NCI-H1048 (cell line): ENCODE data around the gene ZCCHC7.

ENCODE experiments used
- DNase-seq: peaks from one replicate; lab custom pipeline; 2025; lab: John Stamatoyannopoulos, UW

Gene ZCCHC7

DNA sequence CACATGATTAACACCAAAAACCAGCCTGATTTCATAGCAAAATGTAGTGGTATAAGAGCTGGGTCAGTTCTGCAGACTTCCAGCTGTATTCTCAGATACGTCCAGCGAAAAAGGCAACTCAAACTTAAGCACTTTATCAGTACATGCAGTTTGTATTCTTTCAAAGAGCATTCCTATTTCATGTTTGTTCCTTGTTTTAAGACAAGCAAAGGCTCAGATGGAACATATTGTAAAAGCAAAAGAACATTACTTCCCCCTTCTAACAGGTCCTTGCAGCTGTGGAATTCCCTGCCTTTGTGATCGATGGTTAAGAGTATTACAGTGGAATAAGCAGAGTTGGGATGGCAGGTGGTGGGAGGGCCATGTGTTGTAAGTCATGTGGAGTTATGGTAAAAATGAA, 215.8 kb downstream of the ZCCHC7 start:
- no peak for DNase-seq

DNA sequence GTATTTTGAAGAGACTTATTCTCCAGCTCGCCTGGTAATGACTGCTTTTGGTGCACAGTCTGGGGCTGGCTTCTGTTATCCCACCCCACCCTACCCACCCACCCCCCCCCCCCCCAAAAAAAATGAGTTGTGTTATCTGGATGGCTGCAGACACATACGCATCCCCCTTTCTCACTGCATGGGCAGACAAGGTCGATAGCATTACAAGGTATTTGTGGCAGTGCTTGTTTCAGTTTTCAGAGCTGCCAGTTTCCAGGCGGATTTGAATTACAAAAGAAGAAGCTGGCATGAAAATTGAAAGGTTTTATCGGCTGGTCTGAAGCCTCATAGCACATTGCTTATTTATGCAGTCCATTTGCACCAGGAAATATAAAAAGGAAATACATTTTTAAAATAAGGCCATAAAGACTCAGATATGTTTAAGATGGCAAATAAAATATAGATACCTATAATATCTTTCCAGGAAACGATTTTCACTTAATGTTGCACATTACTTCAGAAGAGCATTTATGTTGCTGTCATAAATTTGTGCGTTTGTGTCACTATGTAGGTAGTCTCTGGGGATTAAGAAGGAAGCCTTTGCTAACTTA, 217.0 kb downstream of the ZCCHC7 start:
- DNase-seq, result no peak

DNA sequence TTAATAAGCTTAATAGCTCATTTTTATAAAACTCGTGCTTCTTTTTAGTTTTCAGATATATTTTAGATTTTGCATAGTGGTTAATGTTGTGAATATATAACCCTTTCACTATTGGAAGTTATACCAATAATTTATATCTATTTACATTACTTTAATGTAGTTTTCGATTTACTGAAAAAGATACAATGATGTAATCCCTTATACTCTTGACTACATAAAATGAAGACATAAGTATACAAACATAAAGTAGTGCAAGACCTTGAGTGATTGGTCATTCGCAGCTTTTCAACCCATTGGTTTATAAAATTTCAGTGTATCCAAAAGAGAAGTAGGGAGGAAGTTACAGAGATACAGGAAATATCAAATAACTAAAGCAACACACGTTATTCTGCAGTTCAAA, 217.8 kb downstream of the ZCCHC7 start:
- no peak for DNase-seq

DNA sequence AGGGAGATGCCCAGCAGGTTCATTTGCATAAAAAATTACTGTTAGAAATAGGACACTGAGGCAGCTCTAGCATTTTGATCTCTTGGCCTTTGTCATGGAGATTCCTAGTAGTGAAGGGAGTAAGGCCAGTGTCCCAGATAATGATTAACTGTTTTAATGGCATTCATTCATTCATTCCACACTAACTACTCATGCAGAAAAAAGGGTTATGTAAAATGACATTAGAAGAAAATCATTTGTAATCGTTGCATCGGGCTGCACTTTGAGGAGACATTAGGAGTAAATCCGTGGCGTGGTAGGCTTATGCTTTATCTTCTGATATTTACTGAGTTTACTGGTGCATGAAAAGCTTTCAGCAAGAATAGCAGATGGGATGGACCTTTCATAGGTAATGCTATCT, 219.5 kb downstream of the ZCCHC7 start:
- no peak for DNase-seq

DNA sequence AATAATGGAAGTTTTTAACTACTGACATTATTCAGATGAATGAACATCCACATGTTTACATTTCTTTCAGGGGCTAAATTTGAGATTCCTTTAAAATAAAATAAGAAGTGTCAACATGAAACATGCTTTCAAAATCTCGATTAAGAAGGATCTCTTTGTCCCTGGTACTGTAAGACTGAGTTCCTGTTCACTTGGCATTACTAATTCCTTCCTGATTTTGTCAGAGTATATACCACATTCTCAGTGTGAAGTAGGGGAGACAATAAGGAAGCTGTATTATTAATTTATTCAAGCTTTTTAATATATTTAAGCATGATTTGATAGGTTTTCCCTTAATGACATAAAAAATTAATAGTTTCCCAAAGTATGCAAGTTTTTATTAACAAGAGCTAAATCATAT, 220.6 kb downstream of the ZCCHC7 start:
- no peak for DNase-seq

DNA sequence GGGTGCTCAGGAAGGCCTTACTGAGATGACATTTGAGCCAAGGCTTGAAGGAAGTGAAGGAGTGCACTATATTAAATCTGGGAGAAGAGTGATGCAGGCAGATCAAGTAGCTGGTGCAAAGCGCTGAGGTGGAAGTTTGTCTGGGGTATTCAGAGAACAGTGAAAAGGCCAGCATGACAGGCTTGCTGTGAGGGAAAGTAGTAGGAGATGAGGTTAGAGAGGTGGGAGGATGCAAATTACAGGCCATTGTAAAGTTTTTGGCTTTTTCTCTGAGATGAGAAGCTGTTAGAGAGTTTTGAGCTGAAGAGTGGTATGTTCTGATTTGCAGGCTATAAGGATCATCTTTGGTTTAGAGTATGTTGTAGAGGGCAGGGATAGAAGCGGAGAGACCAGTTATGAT, 221.3 kb downstream of the ZCCHC7 start:
- no peak for DNase-seq

DNA sequence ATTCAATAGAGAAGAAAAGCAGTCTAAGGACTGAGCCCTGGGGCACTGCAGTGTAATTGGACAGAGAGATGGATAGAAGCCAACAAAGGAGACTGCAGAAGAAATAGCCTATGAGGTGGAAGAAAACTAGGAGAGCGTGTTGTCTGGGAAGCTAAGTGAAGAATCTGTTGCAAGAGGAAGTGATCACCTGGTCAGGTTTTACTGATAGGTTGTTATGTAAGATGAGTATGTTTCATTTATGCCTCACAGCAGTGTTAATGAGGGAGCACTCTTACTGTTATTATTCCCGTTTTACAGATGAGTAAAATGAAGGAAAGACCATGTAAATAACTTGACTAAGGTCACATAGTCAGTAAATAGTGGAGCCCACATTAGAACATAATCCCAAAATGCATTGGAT, 222.1 kb downstream of the ZCCHC7 start:
- DNase-seq, result no peak

DNA sequence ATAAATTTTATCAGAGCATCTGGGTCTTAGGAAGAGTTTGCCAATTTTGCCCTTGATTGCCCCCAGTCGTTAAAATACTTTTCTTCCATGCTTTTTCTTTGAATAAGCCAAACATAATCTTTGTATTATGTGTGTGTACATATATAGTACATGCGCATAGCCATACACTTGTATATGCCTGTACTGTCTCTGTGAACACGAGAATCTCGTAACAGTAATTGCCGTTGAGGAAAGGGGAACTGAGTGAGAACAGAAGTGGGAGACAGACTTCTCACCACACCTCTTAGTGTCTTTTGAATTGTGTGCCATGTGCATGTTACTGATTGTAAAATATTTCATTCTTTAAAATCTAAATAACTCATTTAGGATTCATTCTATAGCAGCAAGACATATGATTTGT, 222.5 kb downstream of the ZCCHC7 start:
- no peak for DNase-seq

DNA sequence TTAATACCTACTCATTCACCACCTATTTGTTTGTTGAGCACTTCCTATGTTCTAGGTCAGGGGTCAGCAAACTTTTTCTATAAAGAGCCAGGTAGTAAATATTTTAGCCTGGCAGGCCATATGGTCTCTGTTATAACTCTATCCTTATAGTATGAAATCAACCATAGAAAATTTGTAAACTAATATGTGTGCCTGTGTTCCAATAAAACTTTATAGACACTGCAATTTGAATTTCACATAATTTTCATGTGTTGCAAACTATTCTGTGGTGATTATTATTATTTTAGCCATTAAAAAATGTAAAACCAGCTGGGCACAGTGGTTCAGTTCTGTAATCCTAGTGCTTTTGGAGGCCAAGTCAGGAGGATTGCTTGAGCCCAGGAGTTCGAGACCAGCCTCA, 223.3 kb downstream of the ZCCHC7 start:
- DNase-seq, result no peak

DNA sequence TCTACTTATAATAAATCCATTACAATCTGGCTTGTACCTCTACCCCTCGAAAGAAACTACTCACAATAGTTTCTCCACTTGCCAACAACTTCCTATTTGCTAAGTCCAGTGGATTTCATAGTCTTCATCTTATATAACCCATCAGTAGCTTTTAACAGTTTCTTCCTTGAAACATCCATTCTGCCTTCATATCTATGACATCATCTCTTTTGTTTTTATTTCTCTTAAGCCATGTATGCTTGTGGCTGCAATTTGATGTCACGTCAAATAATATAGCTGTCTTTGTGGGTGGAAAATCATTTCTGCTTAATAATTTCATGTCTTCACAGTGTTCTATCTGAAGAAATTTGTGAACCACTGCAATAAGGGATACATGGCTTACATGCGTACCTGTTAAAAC, 224.7 kb downstream of the ZCCHC7 start:
- DNase-seq, result no peak

DNA sequence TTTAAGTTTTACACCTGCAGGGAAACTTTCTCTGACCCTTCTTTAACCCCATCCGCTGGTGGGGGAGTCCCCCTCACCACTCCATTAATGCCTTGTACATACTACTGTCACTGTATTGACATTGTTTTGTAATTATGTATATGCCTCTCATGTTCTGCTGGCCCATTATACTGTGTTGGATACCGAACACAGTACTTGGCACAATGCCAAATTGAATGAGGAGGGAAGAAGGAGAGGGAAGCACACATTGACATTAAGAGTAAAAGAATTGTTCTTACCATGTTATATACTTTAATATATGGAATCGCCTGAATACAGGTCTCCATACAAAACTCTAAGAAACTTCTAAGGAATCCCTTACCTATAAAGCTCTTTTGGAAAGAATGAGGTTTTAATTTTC, 228.5 kb downstream of the ZCCHC7 start:
- DNase-seq, result no peak

DNA sequence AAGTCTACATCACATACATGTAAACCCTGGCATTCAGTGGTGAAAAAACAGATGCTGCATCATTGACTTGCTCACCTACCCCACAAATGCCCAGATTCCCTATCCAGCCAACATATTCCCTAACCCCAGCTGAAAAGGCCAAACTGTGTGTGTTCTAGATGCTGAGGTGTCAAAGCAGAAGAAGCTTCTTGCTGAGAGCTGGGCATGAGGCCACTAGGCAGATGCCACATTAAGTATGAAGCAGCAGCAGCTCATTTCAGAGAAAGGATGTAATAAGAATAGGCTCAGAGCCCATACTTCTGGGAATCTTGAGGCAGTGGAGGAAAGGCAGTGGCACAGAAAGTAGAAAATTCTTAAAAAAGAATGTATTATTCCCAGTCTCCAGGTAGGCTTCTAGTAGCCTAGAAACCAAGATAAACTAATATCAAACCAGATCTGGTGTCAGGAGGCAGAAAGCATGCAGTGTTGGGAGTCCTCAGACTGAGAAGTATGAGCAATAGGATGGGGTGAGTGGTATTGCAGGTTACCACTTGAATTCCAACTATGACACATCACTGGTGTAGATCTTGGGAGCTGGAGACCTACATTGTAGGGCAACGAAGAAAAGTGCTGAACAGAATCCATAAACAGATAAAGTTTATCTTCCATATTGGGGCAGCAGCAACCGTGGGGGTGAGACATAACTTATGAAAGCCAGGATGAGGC, 230.3 kb downstream of the ZCCHC7 start:
- DNase-seq, result no peak

DNA sequence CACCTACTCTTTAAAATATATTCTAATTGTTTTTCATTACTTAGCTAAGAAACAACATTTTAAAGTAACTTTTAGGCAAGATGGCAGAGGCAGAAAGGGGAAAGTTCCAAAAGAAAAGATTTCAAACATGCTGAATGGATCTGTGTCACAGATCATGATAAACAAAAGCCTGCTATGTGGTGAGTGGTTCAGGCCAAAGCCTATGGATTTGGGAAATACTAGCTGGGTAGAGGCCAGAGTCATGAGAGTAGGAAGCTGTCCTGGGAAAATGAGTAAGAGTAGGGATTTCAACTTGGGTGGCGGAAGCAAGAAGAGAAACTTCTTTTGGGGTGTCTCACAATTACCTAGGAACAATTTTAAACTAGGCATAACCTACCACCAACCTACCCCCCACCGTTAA, 233.4 kb downstream of the ZCCHC7 start:
- DNase-seq, result no peak

DNA sequence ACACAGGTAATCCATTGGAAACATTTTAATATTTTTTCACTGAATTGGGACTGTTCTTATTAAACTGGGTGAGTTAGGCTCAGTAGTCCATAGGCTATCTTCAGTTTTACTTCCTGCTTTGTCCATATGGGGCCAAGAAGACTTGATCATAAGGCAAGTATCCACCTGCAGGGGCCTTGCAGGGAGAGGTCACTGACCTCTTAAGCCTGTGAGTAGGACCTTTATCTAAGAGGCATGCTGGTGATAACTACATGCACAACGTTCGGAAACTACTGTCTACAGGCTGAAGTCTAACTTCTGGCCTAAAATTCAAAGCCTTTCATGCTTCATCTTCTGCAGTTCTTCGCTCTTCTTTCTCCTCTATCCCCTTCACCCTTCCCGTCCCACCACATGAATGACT, 242.1 kb downstream of the ZCCHC7 start:
- DNase-seq, result no peak

DNA sequence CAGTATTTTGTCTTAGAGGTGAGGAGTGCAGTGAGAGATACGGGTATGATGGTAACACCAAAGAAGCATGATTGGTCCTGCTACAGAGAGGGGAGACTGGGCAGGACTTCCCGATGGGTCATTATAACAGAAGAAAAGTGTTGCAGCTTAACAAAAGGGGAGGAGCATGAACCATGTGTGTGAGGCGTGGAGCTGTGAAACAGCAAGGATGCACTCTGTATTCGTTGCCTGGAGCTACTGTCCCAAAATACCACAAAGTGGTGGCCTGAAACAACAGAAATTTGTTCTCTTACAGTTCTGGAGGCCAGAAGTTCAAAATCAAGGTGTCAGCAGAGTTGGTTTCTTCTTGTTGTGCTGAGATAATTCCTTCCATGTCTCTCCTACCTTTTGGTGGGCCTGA, 242.8 kb downstream of the ZCCHC7 start:
- DNase-seq, result no peak

DNA sequence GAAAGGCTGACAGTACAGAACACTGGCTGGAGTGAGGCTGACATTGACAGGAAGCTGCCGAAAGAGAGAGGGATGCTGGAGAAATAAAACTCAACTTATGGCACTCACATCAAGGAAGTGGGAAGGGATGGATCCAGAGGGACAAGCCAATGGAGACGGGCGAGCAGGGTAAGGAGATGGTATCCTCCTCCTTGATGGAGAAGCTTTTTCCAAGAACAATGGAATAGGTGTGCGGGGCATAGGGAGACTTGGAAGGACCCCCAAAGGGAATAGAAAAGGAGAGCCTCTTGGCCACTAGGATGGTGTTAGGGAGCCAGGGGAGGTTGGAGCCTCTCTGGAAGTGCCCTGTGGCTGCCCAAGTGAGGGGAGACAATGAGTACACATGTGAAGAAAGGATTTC, 243.8 kb downstream of the ZCCHC7 start:
- DNase-seq, result no peak

DNA sequence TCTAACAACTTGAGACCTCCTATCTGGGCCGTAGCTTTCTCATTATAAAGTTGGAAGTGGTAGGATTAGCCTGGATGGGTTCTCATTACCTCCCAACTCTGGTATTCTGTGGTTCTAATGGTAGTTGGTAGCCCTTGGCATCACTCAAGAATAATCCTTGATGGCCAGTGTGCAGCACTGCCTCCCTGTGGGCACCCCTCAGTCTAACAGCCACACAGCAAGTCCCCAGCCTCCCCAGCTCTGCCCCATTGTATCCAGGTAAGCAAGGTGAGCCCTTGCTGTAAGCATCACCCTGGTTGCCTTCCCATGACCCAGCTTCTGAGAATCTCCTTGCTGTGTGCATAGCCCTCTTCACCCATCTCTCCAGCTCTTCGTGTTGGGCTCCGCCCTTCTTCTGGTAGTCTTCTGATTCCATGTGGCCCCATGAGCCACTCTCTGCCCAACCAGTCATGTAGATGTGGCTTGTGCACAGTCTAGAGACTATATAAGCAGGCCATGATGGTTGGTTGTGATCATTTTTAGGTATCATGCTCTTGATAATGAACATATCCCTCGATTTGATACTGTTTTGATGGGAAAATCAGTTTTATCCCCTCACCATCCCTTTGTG, 244.5 kb downstream of the ZCCHC7 start:
- no peak for DNase-seq

DNA sequence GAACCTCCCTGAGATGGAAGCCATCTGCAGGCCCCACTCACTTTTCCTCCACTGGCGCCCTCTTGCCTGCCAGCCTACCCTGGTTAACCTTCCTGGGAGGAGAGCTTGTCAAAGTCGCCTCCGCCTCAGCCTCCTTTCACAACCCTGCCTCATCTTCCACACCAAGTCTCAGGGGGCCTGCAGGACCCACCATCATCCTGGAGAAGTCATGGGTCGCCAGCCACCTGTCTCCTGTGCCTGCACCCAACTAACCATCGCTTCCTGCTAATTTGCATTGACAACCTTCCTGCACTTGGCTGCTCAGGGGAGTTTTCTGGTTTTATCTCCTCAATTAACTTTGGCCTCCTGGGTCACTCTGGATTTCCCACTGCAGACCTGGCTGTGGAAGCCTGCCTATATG, 249.3 kb downstream of the ZCCHC7 start:
- DNase-seq, result no peak

DNA sequence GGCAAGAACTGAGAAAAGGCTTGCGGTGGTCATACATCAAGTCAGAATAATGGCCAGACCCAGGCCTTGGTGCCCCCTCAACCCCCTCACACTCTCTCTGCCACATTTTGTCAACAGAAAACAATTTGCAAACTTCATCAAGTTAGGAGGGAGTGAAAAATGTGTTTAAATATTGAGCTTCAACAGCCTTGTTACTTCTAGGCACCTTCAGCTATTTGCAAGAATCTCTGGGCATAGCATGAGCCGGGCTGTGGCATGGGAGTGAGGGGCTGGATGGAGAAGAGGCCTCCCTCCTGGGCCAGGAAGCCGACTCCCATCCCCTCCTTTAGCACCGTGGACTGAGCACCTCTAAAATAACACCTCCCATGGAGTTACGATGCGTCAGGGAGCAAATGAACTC, 249.9 kb downstream of the ZCCHC7 start:
- no peak for DNase-seq

DNA sequence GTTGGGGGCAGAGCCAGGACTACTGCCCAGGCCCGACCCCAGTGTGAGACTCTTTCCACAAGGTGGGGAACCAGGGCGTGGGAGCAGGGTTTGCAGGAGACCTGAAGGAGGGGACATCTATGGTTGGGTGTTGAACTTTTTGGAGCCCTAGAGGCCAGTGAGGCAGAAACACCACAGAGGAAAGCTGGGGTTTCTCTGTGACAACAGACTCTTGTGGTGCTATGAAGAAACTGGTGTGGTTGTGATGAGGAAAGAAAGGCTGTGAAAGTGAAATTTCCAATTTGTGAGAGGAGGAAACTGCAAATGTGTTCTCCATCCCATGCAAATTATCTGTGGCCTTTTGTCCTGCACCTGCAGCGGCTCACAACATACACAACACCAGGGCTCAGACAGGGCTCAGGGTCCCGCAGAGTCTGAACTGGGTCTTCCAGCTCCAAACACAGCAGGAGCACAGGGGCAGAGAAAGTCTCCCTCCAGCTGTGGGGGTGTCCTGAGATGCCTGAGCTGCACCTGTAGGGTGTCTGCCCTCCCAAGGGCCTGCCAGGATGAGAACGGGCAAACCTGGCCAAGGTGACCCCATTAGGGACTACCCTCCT, 250.7 kb downstream of the ZCCHC7 start:
- no peak for DNase-seq

DNA sequence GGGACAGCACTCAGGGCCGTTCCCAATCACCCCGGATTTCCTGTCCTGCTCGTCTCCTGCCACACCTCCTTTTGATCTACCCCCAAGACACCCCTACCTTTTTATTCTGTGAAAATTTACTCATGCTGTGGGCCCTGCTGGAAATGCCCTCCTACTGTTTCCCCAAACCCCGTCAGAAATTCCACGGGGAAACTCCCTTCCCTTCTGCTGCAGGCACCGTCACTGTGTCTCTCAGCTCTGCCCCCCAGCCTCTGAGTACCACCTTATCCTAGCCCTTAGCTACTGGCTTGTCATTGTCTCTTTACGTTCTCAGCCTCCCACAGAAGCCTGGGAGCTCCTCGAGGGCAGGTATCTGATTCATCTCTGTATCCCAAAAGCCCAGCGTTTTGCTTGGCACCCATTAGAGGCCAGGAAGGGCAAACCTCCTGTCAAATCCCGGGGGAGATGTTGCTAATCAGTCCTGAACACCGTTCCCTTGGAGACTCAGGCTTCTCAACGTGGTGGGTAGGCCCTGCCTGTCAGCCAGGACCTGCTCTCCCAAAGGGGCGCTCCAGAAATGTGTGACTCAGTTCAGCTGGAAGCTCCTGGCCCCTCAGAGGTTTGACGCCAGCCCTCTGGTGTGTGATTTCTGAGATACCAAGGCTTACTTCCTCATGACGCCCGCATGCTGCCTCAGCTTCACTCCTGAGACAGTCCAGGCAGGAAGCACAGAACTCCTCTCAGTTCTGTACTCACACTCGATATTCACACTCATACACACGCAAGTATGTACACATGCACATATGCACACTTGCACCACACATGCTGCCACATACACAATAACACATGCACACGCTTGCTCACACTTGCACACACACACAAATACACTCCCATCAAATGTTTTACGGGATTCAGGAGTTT, 251.4 kb downstream of the ZCCHC7 start:
- DNase-seq, result no peak

DNA sequence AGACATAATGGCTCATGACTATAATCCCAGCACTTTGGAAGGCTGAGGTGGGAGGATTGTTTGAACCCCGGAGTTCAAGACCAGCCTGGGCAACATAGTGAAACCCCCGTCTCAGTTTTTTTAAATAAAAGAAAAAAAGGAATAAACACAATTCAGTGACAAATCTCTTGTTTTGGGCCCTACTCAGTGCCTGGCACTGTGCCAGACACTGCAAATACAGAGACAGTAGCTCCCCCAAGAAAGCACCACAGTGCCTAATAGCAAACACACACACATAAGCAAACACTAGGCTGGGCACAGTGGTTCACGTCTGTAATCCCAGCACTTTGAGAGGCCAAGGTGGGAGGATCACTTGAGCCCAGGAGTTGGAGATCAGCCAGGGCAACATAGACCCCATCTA, 252.5 kb downstream of the ZCCHC7 start:
- DNase-seq, result no peak
